ENCODE measurements around the gene COL1A2. TPM values are rescaled to one million over a fixed set of nuclear protein-coding genes. Genes with fewer than 3 reads are reported as not detected.

The COL1A2 gene
- total and polyA plus RNA-seq, 2 donors from 2014 or later, result 51.4 to 149 TPM

- Histone ChIP-seq H3K27ac (ENCODE audit: low read depth in 2 of 2, low read length in 2 of 2) (no peak overlapping the region), H3K27me3 (ENCODE audit: control insufficient read depth, insufficient read depth, low read length) (no peaks in the 10 kb centered on the region), H3K9ac (ENCODE audit: low read length in 3 of 3) (no peak overlapping the region), H3K9me3 (ENCODE audit: control insufficient read depth in 2 of 3, insufficient read depth in 1 of 3, low read length in 3 of 3) (peaks cover 0 to 6% (median 0%) of the 10 kb centered on the region in 3 donors), H3K4me1 (ENCODE audit: control insufficient read depth in 2 of 3, insufficient read depth in 2 of 3, low read depth in 1 of 3, low read length in 3 of 3) (no peaks in the 10 kb centered on the region), H3K36me3 (ENCODE audit: control insufficient read depth in 2 of 3, insufficient read depth in 3 of 3, low read length in 3 of 3) (no peaks in the 10 kb centered on the region), H3K4me3 (ENCODE audit: low read length in 3 of 3) (no peak overlapping the region)
- DNase-seq (no peak), FAIRE-seq (peak; percentile 37)
- intact Hi-C loops (cut with DNase I), result no loop called here
- no peak for TF ChIP-seq CTCF (IDR thresholded peaks at IDR 0.05; ENCODE audit: borderline replicate concordance, extremely low read depth, insufficient read depth)
These were observed 76.9 kb downstream of the COL1A2 start for GRCh38 chr7:94471604-94472003.

GRCh38 chr7:94472608-94473007 is 77.9 kb downstream of the COL1A2 start:
- no peak for TF ChIP-seq CTCF (IDR thresholded peaks at IDR 0.05; ENCODE audit: borderline replicate concordance, extremely low read depth, insufficient read depth)
- Histone ChIP-seq H3K9me3 (ENCODE audit: control insufficient read depth in 2 of 3, insufficient read depth in 1 of 3, low read length in 3 of 3) (peaks cover 0 to 6% (median 0%) of the 10 kb centered on the region in 3 donors), H3K4me1 (ENCODE audit: control insufficient read depth in 2 of 3, insufficient read depth in 2 of 3, low read depth in 1 of 3, low read length in 3 of 3) (no peaks in the 10 kb centered on the region), H3K36me3 (ENCODE audit: control insufficient read depth in 2 of 3, insufficient read depth in 3 of 3, low read length in 3 of 3) (no peaks in the 10 kb centered on the region), H3K9ac (ENCODE audit: low read length in 3 of 3) (no peak overlapping the region), H3K27me3 (ENCODE audit: control insufficient read depth, insufficient read depth, low read length) (no peaks in the 10 kb centered on the region), H3K4me3 (ENCODE audit: low read length in 3 of 3) (no peak overlapping the region), H3K27ac (ENCODE audit: low read depth in 2 of 2, low read length in 2 of 2) (no peak overlapping the region)
- DNase-seq, result no peak
- no peak for FAIRE-seq
- intact Hi-C loops (cut with DNase I), result no loop called here

- Histone ChIP-seq H3K9me3 (ENCODE audit: control insufficient read depth in 2 of 3, insufficient read depth in 1 of 3, low read length in 3 of 3) (peaks cover 0 to 6% (median 0%) of the 10 kb centered on the region in 3 donors), H3K27ac (ENCODE audit: low read depth in 2 of 2, low read length in 2 of 2) (no peak overlapping the region), H3K27me3 (ENCODE audit: control insufficient read depth, insufficient read depth, low read length) (no peaks in the 10 kb centered on the region), H3K4me1 (ENCODE audit: control insufficient read depth in 2 of 3, insufficient read depth in 2 of 3, low read depth in 1 of 3, low read length in 3 of 3) (no peaks in the 10 kb centered on the region), H3K9ac (ENCODE audit: low read length in 3 of 3) (no peak overlapping the region), H3K4me3 (ENCODE audit: low read length in 3 of 3) (no peak overlapping the region), H3K36me3 (ENCODE audit: control insufficient read depth in 2 of 3, insufficient read depth in 3 of 3, low read length in 3 of 3) (no peaks in the 10 kb centered on the region)
- DNase-seq (no peak), FAIRE-seq (no peak)
- no peak for TF ChIP-seq CTCF (IDR thresholded peaks at IDR 0.05; ENCODE audit: borderline replicate concordance, extremely low read depth, insufficient read depth)
- intact Hi-C loops (cut with DNase I), result no loop called here
These were observed 81.7 kb downstream of the COL1A2 start for GRCh38 chr7:94476251-94476840.

GRCh38 chr7:94477878-94478277 is 83.2 kb downstream of the COL1A2 start:
- Histone ChIP-seq H3K36me3 (ENCODE audit: control insufficient read depth in 2 of 3, insufficient read depth in 3 of 3, low read length in 3 of 3) (no peaks in the 10 kb centered on the region), H3K4me1 (ENCODE audit: control insufficient read depth in 2 of 3, insufficient read depth in 2 of 3, low read depth in 1 of 3, low read length in 3 of 3) (no peaks in the 10 kb centered on the region), H3K27ac (ENCODE audit: low read depth in 2 of 2, low read length in 2 of 2) (no peak overlapping the region), H3K9ac (ENCODE audit: low read length in 3 of 3) (no peak overlapping the region), H3K9me3 (ENCODE audit: control insufficient read depth in 2 of 3, insufficient read depth in 1 of 3, low read length in 3 of 3) (no peaks in the 10 kb centered on the region), H3K4me3 (ENCODE audit: low read length in 3 of 3) (no peak overlapping the region), H3K27me3 (ENCODE audit: control insufficient read depth, insufficient read depth, low read length) (no peaks in the 10 kb centered on the region)
- intact Hi-C loops (cut with DNase I), result no loop called here
- DNase-seq (no peak), FAIRE-seq (no peak)
- TF ChIP-seq CTCF (IDR thresholded peaks at IDR 0.05; ENCODE audit: borderline replicate concordance, extremely low read depth, insufficient read depth), result no peak

All from kidney (tissue), 14 donors.